Upper lobe of right lung (tissue), 1 donor: ENCODE results near the gene TMEM87B. TPM values are rescaled to one million over a fixed set of nuclear protein-coding genes. Genes with fewer than 3 reads are reported as not detected.
"Not testable (repeated sequence)": the region's sequence is repeated elsewhere in the genome, so short reads cannot be mapped to it uniquely, and the experiment has no call there.

ENCODE experiments used
- ATAC-seq: fragments of 200-7000 bp; cut with Tn5 transposase; one replicate; pipeline ENCODE4 v1.9.1; 2020; ENCODE audit warnings: mild to moderate bottlenecking, moderate library complexity
- DNase-seq: peaks from one replicate; pipeline ENCODE4 v3.0.0-alpha.2; 2020
- H3K27ac ChIP-seq: fragments of 200-600 bp; one replicate; pipeline ENCODE4 v1.8.0; 2022
- H3K27me3 ChIP-seq: fragments of 200-600 bp; one replicate; pipeline ENCODE4 v1.8.0; 2022; ENCODE audit warnings: mild to moderate bottlenecking
- H3K36me3 ChIP-seq: fragments of 200-600 bp; one replicate; pipeline ENCODE4 v1.8.0; 2022
- H3K4me1 ChIP-seq: fragments of 200-600 bp; one replicate; pipeline ENCODE4 v1.8.0; 2022
- H3K4me3 ChIP-seq: fragments of 200-600 bp; one replicate; pipeline ENCODE4 v1.8.0; 2022; ENCODE audit warnings: mild to moderate bottlenecking
- H3K9me3 ChIP-seq: fragments of 200-600 bp; one replicate; pipeline ENCODE4 v1.8.0; 2022
- CTCF ChIP-seq: fragments of 200-600 bp; IDR thresholded peaks from one replicate; pipeline ENCODE4 v1.8.0; 2022; ENCODE audit warnings: antibody characterized with exemption
- intact Hi-C: fragments of 100-400 bp; cut with DNase I; formaldehyde crosslinking; loops from one replicate; pipeline ENCODE4 v1.11.0; 2022
- total RNA-seq: library from RNA; stranded (reverse); fragmentation: NEBNext Ultra II Directional; extraction: Animal tissue kit (Norgen Biotek cat#: 25700); gene quantifications from one replicate; pipeline ENCODE4 v1.2.1, GENCODE V29; 2021
- donor health status: DM: no; HTN: yes; CAD: no; lungs with severe emphysema.

TMEM87B gene
- total RNA-seq, 1 donor from 2014 or later = 28.0 TPM

GRCh38 chr2:112062894-112063293 is 7.8 kb downstream of the TMEM87B start:
- H3K9me3 ChIP-seq = no peaks in the 10 kb centered on the region
- intact Hi-C loops = no loop called here
- no peak for TF ChIP-seq CTCF
- H3K27ac ChIP-seq = no peak overlapping the region
- H3K4me1 ChIP-seq = peaks cover 10% of the 10 kb centered on the region
- ATAC-seq = no peak
- H3K4me3 ChIP-seq = no peak overlapping the region
- H3K36me3 ChIP-seq = peaks cover 77% of the 10 kb centered on the region
- no peaks in the 10 kb centered on the region for H3K27me3 ChIP-seq
- DNase-seq = no peak

GRCh38 chr2:112065486-112065885 is 10.4 kb downstream of the TMEM87B start:
- no peak for ATAC-seq
- Histone ChIP-seq H3K36me3 (peaks cover 93% of the 10 kb centered on the region), H3K27ac (no peak overlapping the region), H3K4me1 (no peaks in the 10 kb centered on the region), H3K27me3 (no peaks in the 10 kb centered on the region), H3K4me3 (no peak overlapping the region), H3K9me3 (no peaks in the 10 kb centered on the region)
- no peak for DNase-seq
- TF ChIP-seq CTCF = no peak
- intact Hi-C loops = no loop called here

- no peak for TF ChIP-seq CTCF
- Histone ChIP-seq H3K4me1 (no peaks in the 10 kb centered on the region), H3K36me3 (peaks cover 95% of the 10 kb centered on the region), H3K9me3 (no peaks in the 10 kb centered on the region), H3K27me3 (no peaks in the 10 kb centered on the region), H3K27ac (no peak overlapping the region), H3K4me3 (no peak overlapping the region)
- DNase-seq = no peak
- ATAC-seq = no peak
- intact Hi-C loops = no loop called here
These were observed 10.9 kb downstream of the TMEM87B start for GRCh38 chr2:112065966-112066365.

- ATAC-seq, DNase-seq, H3K27me3 ChIP-seq, H3K9me3 ChIP-seq, H3K27ac ChIP-seq, H3K4me3 ChIP-seq, intact Hi-C loops, H3K4me1 ChIP-seq: not testable (repeated sequence)
- H3K36me3 ChIP-seq = peaks cover 72% of the 10 kb centered on the region
These were observed 14.7 kb downstream of the TMEM87B start for GRCh38 chr2:112069794-112070193.

GRCh38 chr2:112073875-112074274 is 18.8 kb downstream of the TMEM87B start:
- ATAC-seq (no peak), DNase-seq (no peak)
- Histone ChIP-seq H3K27me3 (no peaks in the 10 kb centered on the region), H3K4me3 (no peak overlapping the region), H3K4me1 (peaks cover 4% of the 10 kb centered on the region), H3K36me3 (peaks cover 68% of the 10 kb centered on the region), H3K9me3 (no peaks in the 10 kb centered on the region), H3K27ac (no peak overlapping the region)
- intact Hi-C loops = no loop called here
- no peak for TF ChIP-seq CTCF

- ATAC-seq (no peak), DNase-seq (no peak)
- no peak overlapping the region for H3K4me3 ChIP-seq
- no peaks in the 10 kb centered on the region for H3K27me3 ChIP-seq
- H3K27ac ChIP-seq = no peak overlapping the region
- no peak for TF ChIP-seq CTCF
- peaks cover 64% of the 10 kb centered on the region for H3K36me3 ChIP-seq
- H3K4me1 ChIP-seq = peaks cover 4% of the 10 kb centered on the region
- no peaks in the 10 kb centered on the region for H3K9me3 ChIP-seq
- intact Hi-C loops = no loop called here
These were observed 19.4 kb downstream of the TMEM87B start for GRCh38 chr2:112074506-112074905.
